Uterus (tissue), 2 donors: ENCODE results near the gene CITED4.
"Not testable (repeated sequence)": the region's sequence is repeated elsewhere in the genome, so short reads cannot be mapped to it uniquely, and the experiment has no call there.

Source experiments
- CTCF ChIP-seq, 4 experiments: fragments of 200-600 bp in 2 of 4; fragments of 450-650 bp in 2 of 4; sonication (generic) in 2 of 4; IDR thresholded peaks; one replicate each; pipeline ENCODE4 v1.5.1; 2016 to 2019; ENCODE audit warnings: antibody characterized with exemption in 4 of 4, mild to moderate bottlenecking in 2 of 4, moderate library complexity in 1 of 4
- POLR2A ChIP-seq, 2 donors: fragments of 450-650 bp; IDR thresholded peaks; one replicate each; pipeline ENCODE4 v1.6.1; 2016; ENCODE audit warnings: antibody characterized with exemption in 2 of 2, mild to moderate bottlenecking in 1 of 2, moderate library complexity in 1 of 2

DNA sequence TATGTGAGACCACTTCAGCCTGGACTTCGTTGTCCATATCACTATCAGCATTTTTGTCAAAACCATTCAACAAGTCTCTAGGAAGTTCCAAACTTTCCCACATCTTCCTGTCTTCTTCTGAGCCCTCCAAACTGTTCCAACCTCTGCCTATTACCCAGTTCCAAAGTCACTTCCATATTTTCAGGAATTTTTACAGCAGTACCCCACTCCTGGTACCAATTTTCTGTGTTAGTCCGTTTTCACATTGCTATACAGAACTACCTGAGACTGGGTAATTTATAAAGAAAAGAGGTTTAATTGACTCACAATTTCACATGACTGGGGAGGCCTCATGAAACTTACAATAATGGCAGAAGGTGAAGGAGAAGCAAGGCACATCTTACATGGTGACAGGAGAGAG lies 32.7 kb upstream of the CITED4 start:
- not testable (repeated sequence) for TF ChIP-seq POLR2A, CTCF (IDR thresholded peaks at IDR 0.05)
